Karpas-422 (cell line): ENCODE measurements around the gene TFIP11. TPM values are rescaled to one million over a fixed set of nuclear protein-coding genes. Genes with fewer than 3 reads are reported as not detected.
"Not testable (repeated sequence)": the region's sequence is repeated elsewhere in the genome, so short reads cannot be mapped to it uniquely, and the experiment has no call there.

ENCODE experiments used
- DNase-seq: peaks from one replicate; pipeline ENCODE4 v3.0.0-alpha.2; 2015
- H2AFZ ChIP-seq: fragments of 200-600 bp; sonication (generic); 2 replicates; pipeline ENCODE4 v1.6.1; 2014; ENCODE audit warnings: antibody characterized with exemption, low read length, mixed read lengths
- H3K27ac ChIP-seq: fragments of 200-600 bp; sonication (generic); 2 replicates; pipeline ENCODE4 v1.5.1; 2014; ENCODE audit warnings: mild to moderate bottlenecking, low read length, moderate library complexity
- H3K27me3 ChIP-seq: fragments of 200-600 bp; sonication (generic); 2 replicates; pipeline ENCODE4 v1.6.1; 2014; ENCODE audit warnings: low read length, mixed read lengths
- H3K36me3 ChIP-seq: fragments of 200-600 bp; sonication (generic); 2 replicates; pipeline ENCODE4 v1.6.1; 2014; ENCODE audit warnings: low read length, mixed read lengths; ENCODE audit not compliant: insufficient read depth
- H3K4me1 ChIP-seq: fragments of 200-600 bp; sonication (generic); 2 replicates; pipeline ENCODE4 v1.6.1; 2014; ENCODE audit warnings: mild to moderate bottlenecking, low read length, mixed read lengths
- H3K4me2 ChIP-seq: fragments of 200-600 bp; sonication (generic); 2 replicates; pipeline ENCODE4 v1.6.1; 2014; ENCODE audit warnings: low read length, low read depth, mild to moderate bottlenecking; ENCODE audit not compliant: poor library complexity, severe bottlenecking
- H3K4me3 ChIP-seq: fragments of 200-600 bp; sonication (generic); 2 replicates; pipeline ENCODE4 v1.5.1; 2014; ENCODE audit warnings: mild to moderate bottlenecking, antibody characterized with exemption, low read length, mixed read lengths
- H3K79me2 ChIP-seq: fragments of 200-600 bp; sonication (generic); 2 replicates; pipeline ENCODE4 v1.6.1; 2014; ENCODE audit warnings: mild to moderate bottlenecking, low read length, mixed read lengths
- H3K9ac ChIP-seq: fragments of 200-600 bp; sonication (generic); 2 replicates; pipeline ENCODE4 v1.6.0; 2014; ENCODE audit warnings: low read length
- H3K9me2 ChIP-seq: fragments of 200-600 bp; sonication (generic), shearing (Covaris generic); replicated peaks from 2 replicates; pipeline ENCODE4 v1.6.0; 2014; ENCODE audit warnings: mild to moderate bottlenecking, low read length, moderate library complexity; ENCODE audit not compliant: insufficient read depth
- H3K9me3 ChIP-seq: fragments of 300-700, 200-600 bp; sonication (generic); 2 replicates; pipeline ENCODE4 v1.6.1; 2014; ENCODE audit warnings: low read length, mixed read lengths
- H4K20me1 ChIP-seq: fragments of 200-600 bp; sonication (generic); 2 replicates; pipeline ENCODE4 v1.6.1; 2014; ENCODE audit warnings: mild to moderate bottlenecking, antibody characterized with exemption, low read length, low read depth; ENCODE audit not compliant: insufficient read depth
- total RNA-seq: library from RNA; depleted of rRNA; stranded (reverse); fragments of >200 nt; shearing (Covaris generic); gene quantifications from 2 replicates; pipeline ENCODE4 v1.2.3, GENCODE V29; 2014; ENCODE audit warnings: low replicate concordance

Gene TFIP11
- total RNA-seq, 1 experiment from 2014 or later: 46.0 TPM

DNA sequence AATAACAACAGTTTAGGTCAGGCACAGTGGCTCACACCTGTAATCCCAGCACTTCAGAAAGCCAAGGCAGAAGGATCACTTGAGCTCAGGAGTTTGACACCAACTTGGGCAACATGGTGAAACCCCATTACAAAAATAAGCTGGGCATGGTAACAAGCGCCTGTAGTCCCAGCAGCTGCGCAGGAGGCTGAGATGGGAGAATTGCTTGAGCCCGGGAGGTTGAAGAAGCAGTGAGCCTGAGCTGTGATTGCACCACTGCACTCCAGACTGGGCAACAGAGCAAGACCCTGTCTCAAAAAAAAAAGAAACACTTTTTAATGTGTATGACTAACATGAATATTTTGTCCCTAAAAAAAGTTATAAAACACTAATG is 24.5 kb upstream of the TFIP11 start:
- Histone ChIP-seq H3K4me3 (no peak overlapping the region), H3K27ac (peak overlapping the region; percentile 99), H3K9me3 (no peaks in the 10 kb centered on the region), H4K20me1 (no peaks in the 10 kb centered on the region), H3K36me3 (peaks cover 11% of the 10 kb centered on the region), H3K4me1 (peaks cover 43% of the 10 kb centered on the region), H3K9me2 (no peaks in the 10 kb centered on the region), H3K79me2 (peaks cover 14% of the 10 kb centered on the region), H3K27me3 (no peaks in the 10 kb centered on the region), H2AFZ (no peak overlapping the region), H3K4me2 (no peak overlapping the region), H3K9ac (0 out of 2 replicates have a peak overlapping the region, but pooled peaks have one; percentile 56)
- DNase-seq: no peak

DNA sequence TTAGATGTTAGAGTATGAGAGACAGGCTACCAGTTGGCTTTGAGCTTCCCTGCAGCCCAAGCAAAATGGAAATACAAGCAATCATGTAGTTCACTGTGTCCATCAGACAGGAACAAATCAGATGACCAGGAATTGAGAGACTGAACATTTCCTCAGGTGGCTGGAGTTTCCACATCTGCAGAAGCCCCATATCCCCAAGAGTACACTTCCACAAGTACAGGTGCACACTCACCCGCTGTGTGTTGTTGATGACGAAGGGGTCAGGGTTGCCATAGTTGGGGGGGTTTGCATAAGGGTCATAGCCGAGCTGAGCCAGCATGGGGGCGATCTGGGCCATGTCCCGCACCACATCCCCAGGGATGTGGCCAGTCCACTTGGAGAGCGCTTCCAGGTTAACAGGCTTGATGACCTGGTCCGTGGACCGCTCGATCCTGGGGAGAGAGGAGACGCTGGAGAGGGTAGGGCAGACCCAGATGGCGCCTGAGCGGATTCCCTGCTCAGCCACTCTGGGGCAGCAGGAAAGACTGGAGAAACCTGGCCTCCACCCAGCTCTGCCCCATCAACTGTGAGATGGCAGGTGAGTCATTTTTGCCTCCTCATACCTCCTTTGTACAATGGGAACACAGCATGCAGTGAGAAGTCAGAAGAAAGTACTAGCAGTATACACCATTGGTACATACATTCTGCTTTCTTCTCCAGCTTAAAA is 23.9 kb upstream of the TFIP11 start:
- no peaks in the 10 kb centered on the region for H3K27me3 ChIP-seq
- no peak overlapping the region for H2AFZ ChIP-seq
- peaks cover 12% of the 10 kb centered on the region for H3K36me3 ChIP-seq
- H3K9me3 ChIP-seq: no peaks in the 10 kb centered on the region
- DNase-seq: peak; percentile 72
- no peaks in the 10 kb centered on the region for H4K20me1 ChIP-seq
- H3K4me1 ChIP-seq: peaks cover 43% of the 10 kb centered on the region
- H3K4me3 ChIP-seq: peak overlapping the region; percentile 30; the same call in 1 of the 2 replicates
- H3K27ac ChIP-seq: peak overlapping the region; percentile 99
- peak overlapping the region; percentile 56 for H3K9ac ChIP-seq
- peaks cover 14% of the 10 kb centered on the region for H3K79me2 ChIP-seq
- H3K4me2 ChIP-seq: peak overlapping the region; percentile 82
- no peaks in the 10 kb centered on the region for H3K9me2 ChIP-seq

DNA sequence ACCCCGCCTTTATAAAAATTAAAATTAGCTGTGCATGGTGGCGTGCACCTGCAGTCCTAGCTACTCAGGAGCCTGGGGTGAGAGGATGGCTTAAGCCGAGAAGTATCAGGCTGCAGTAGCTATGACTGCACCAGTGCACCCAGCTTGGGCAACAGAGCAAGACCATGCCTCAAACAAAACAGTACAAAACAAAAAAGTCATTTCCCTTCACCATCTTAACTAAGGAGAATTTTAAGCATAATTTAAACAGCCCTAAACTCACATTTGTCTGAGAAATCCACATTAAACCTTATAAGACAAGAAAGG is 23.3 kb upstream of the TFIP11 start:
- peak; percentile 92 for DNase-seq
- H4K20me1 ChIP-seq: no peaks in the 10 kb centered on the region
- peak overlapping the region; percentile 30; the same call in 1 of the 2 replicates for H3K4me3 ChIP-seq
- peaks cover 14% of the 10 kb centered on the region for H3K36me3 ChIP-seq
- H3K9me2 ChIP-seq: no peaks in the 10 kb centered on the region
- peaks cover 14% of the 10 kb centered on the region for H3K79me2 ChIP-seq
- no peaks in the 10 kb centered on the region for H3K9me3 ChIP-seq
- H3K27ac ChIP-seq: peak overlapping the region; percentile 99
- no peak overlapping the region for H2AFZ ChIP-seq
- H3K27me3 ChIP-seq: no peaks in the 10 kb centered on the region
- peaks cover 43% of the 10 kb centered on the region for H3K4me1 ChIP-seq
- H3K9ac ChIP-seq: peak overlapping the region; percentile 56
- peak overlapping the region; percentile 82 for H3K4me2 ChIP-seq

DNA sequence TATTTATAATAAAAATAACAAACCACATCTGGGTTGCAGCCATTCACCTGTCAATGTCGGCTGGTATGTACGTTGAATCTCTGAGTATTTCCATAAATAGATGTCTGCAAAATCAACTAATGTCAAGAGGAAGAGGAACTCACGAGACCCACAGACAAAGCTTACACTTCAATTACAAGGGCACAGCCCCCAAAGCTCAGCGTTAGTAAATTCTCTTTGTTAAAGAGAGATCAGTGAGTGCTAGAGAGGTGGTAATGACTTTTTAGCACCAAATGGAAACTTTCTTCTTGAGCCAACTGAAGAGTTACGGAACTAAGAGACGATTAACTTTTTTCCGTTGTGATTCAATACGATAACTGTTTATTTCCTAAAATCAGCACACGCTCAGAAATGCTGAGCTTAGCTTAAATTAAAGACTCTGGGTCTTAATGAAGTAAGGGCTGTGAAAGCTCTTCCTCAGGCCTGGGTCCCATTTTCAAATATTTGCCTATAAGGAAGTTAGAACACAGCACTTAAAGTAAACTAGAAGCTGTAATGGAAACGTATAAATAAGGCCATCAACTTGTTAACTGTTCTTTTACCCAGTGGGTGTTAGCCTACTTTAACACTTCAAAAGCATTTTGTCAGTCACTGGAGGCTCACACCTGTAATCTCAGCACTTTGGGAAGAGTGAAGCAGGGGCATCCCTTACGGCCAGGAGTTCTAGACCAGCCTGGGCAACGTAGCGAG is 22.8 kb upstream of the TFIP11 start:
- Histone ChIP-seq H3K4me3 (peak overlapping the region; percentile 53), H3K9ac (peak overlapping the region; percentile 67)

DNA sequence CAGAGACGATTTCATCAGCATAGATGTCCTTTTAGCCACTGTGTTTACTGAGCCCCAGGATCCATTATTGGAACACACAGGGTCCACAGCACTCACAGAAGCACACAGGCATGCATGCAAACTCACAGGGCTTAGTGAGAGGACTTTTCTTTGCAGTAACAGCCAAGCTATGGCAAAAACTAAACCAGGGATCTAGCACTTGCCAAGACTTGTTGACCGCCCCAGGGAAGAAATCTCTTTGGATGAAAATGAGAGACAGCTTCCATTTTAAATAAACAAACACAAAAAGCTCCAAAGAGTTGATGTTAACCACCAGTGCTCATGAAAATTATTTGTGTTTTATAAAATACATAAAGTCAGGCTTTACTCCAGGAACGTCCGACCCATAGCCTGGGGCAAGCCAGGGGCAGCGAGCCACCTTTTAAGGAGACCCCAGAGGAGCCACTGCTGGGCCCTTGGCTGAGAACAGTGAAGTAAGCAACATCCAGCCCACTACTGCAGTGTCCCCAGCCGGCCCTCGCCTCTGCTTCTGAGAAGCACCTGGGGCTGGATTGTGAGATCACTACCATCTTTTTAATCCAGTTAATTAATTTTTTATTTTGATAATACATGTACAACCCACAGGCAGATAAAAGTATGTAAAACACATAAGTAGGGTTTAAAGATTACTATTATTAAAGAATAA is 22.0 kb upstream of the TFIP11 start:
- no peak for DNase-seq
- Histone ChIP-seq H4K20me1 (no peaks in the 10 kb centered on the region), H2AFZ (no peak overlapping the region), H3K36me3 (peaks cover 19% of the 10 kb centered on the region), H3K79me2 (peaks cover 14% of the 10 kb centered on the region), H3K4me3 (peak overlapping the region; percentile 58), H3K9me2 (no peaks in the 10 kb centered on the region), H3K9ac (peak overlapping the region; percentile 69), H3K4me1 (peaks cover 43% of the 10 kb centered on the region), H3K9me3 (no peaks in the 10 kb centered on the region), H3K4me2 (peak overlapping the region; percentile 82), H3K27ac (peak overlapping the region; percentile 99), H3K27me3 (no peaks in the 10 kb centered on the region)

More for the DNA sequence above, 22.8 kb upstream of the TFIP11 start:
- H3K4me2 ChIP-seq: peak overlapping the region; percentile 82
- no peaks in the 10 kb centered on the region for H3K9me3 ChIP-seq
- no peaks in the 10 kb centered on the region for H3K27me3 ChIP-seq
- H3K9me2 ChIP-seq: no peaks in the 10 kb centered on the region
- no peaks in the 10 kb centered on the region for H4K20me1 ChIP-seq
- H3K4me1 ChIP-seq: peaks cover 43% of the 10 kb centered on the region
- H3K27ac ChIP-seq: peak overlapping the region; percentile 99
- DNase-seq: peak; percentile 86
- peaks cover 14% of the 10 kb centered on the region for H3K79me2 ChIP-seq
- no peak overlapping the region for H2AFZ ChIP-seq
- peaks cover 17% of the 10 kb centered on the region for H3K36me3 ChIP-seq

DNA sequence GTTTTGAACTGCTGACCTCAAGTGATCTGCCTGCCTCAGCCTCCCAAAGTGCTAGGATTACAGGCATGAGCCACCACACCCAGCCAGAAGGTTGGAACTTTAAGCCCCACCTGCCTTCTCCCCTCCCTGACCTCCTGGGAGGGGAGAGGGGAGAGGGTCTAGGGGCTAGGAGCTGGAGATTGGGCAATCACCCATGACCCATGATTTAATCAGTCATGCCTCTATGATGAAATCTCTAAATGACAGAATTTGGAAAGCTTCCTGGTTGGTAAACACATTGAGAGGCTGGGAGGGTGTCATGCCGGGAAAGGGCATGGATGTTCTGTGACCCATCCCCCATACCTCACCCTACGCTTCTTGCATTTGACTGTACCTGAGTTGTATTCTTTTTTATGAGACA is 17.1 kb upstream of the TFIP11 start:
- H2AFZ ChIP-seq: no peak overlapping the region
- no peak overlapping the region for H3K4me3 ChIP-seq
- H3K79me2 ChIP-seq: peaks cover 11% of the 10 kb centered on the region
- H3K9ac ChIP-seq: no peak overlapping the region
- H3K27me3 ChIP-seq: no peaks in the 10 kb centered on the region
- H3K36me3 ChIP-seq: peaks cover 30% of the 10 kb centered on the region; the same call in 1 of the 2 replicates
- no peaks in the 10 kb centered on the region for H4K20me1 ChIP-seq
- H3K9me3 ChIP-seq: no peaks in the 10 kb centered on the region
- H3K4me1 ChIP-seq: peaks cover 26% of the 10 kb centered on the region
- DNase-seq: no peak
- H3K9me2 ChIP-seq: no peaks in the 10 kb centered on the region
- no peak overlapping the region for H3K4me2 ChIP-seq
- H3K27ac ChIP-seq: no peak overlapping the region

DNA sequence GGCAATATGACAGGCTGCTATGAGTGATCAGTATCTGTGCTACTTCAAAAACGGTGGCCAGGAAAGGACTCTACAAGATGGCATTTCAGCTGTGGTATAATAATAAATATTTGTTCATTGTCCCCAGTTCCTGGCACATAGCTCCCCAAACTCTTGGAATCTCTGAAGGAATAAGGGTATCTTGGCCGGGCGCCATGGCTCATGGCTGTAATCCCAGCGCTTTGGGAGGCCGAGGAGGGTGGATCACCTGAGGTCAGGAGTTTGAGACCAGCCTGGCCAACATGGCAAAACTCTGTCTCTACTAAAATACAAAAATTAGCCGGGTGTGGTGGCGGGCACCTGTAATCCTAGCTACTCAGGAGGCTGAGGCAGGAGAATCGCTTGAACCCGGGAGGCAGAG is 16.2 kb upstream of the TFIP11 start:
- not testable (repeated sequence) for H3K4me3 ChIP-seq, H3K9me3 ChIP-seq, H3K27me3 ChIP-seq, H3K9me2 ChIP-seq, H2AFZ ChIP-seq, H3K79me2 ChIP-seq, H4K20me1 ChIP-seq, H3K9ac ChIP-seq, H3K27ac ChIP-seq, DNase-seq, H3K4me2 ChIP-seq
- peaks cover 18% of the 10 kb centered on the region for H3K4me1 ChIP-seq
- H3K36me3 ChIP-seq: peaks cover 36% of the 10 kb centered on the region
